K562 (cell line): ENCODE data around the gene ALDH3A2. TPM values are rescaled to one million over a fixed set of nuclear protein-coding genes. Genes with fewer than 3 reads are reported as not detected.

Experiments
- ATAC-seq: fragments of 200-7000 bp; cut with Tn5 transposase; 3 replicates; pipeline ENCODE4 v1.9.1; 2020; ENCODE audit warnings: moderate library complexity
- BruUV-seq: library from RNA; stranded (reverse); fragments of 400-500 nt; replicated peaks from 2 replicates; lab custom pipeline; 2021; lab: Mats Ljungman, UMichigan
- CTCF ChIA-PET: fragments of 300-600 bp; formaldehyde crosslinking; extraction: SDS; loops from one replicate; lab custom pipeline; 2021; ENCODE audit warnings: low intra/inter-chr PET ratio; lab: Yijun Ruan, JAX
- POLR2A ChIA-PET: fragments of 300-600, 350-650 bp; sonication (Branson Sonifier 250); formaldehyde crosslinking; extraction: SDS; loops from one replicate; lab custom pipeline; 2021; ENCODE audit warnings: antibody characterized with exemption, inconsistent platforms; lab: Yijun Ruan, JAX
- DNase-seq, 4 experiments: peaks; one replicate each; pipeline versions ENCODE4 v3.0.0 to v3.0.0-alpha.2; 2011 to 2018; ENCODE audit warnings: low spot score in 3 of 4, mixed read lengths in 3 of 4; ENCODE audit errors: extremely low read depth in 1 of 4
- FAIRE-seq: peaks from 2 replicates; lab custom pipeline; 2011; peaks lifted over from hg19 to GRCh38; lab: Jason Lieb, UNC
- H2AFZ ChIP-seq: 2 replicates; pipeline ENCODE4 v1.6.0; 2011; ENCODE audit warnings: low read depth, low read length, control low read depth, inconsistent platforms
- H3K27ac ChIP-seq: fragments of 200-600 bp; 3 replicates; pipeline ENCODE4 v1.8.0; 2011; ENCODE audit warnings: low read depth, mild to moderate bottlenecking, control low read depth, inconsistent platforms, low read length, moderate library complexity, mixed read lengths; ENCODE audit errors: extremely low read depth
- H3K27me3 ChIP-seq, 2 experiments: fragments of 300-600 bp in 1 of 2; 2 replicates in 1 of 2; 3 replicates in 1 of 2; pipeline versions ENCODE4 v1.6.0 to v1.8.0; 2011; ENCODE audit warnings: inconsistent platforms in 2 of 2, low read length in 2 of 2, mild to moderate bottlenecking in 1 of 2, mixed read lengths in 1 of 2, moderate library complexity in 1 of 2; ENCODE audit not compliant: control insufficient read depth in 2 of 2, insufficient read depth in 2 of 2
- H3K36me3 ChIP-seq: fragments of 300-600 bp; 3 replicates; pipeline ENCODE4 v1.8.0; 2011; ENCODE audit warnings: mild to moderate bottlenecking, low read length, inconsistent platforms; ENCODE audit not compliant: control insufficient read depth, insufficient read depth
- H3K4me1 ChIP-seq, 2 experiments: fragments of 200-600 bp in 1 of 2; replicated peaks in 1 of 2; 2 replicates in 1 of 2; 3 replicates in 1 of 2; pipeline versions ENCODE4 v1.5.1 to v1.8.0; 2011; ENCODE audit warnings: inconsistent platforms in 2 of 2, low read length in 2 of 2, mild to moderate bottlenecking in 1 of 2, mixed read lengths in 1 of 2, moderate library complexity in 1 of 2; ENCODE audit not compliant: control insufficient read depth in 2 of 2, insufficient read depth in 2 of 2
- H3K4me2 ChIP-seq: 2 replicates; pipeline ENCODE4 v1.6.1; 2011; ENCODE audit warnings: low read length, control low read depth, inconsistent platforms, mixed read lengths; ENCODE audit not compliant: insufficient read depth
- H3K4me3 ChIP-seq: fragments of 200-600 bp; sonication (generic), shearing (Covaris generic); 2 replicates; pipeline ENCODE4 v1.5.1; 2016; ENCODE audit warnings: control low read depth, inconsistent platforms
- H3K79me2 ChIP-seq: fragments of 200-600 bp; 3 replicates; pipeline ENCODE4 v1.8.0; 2011; ENCODE audit warnings: low read length, inconsistent platforms; ENCODE audit not compliant: control insufficient read depth, insufficient read depth
- H3K9ac ChIP-seq, 2 experiments: 2 replicates each; pipeline versions ENCODE4 v1.6.0 to v1.6.1; 2011; ENCODE audit warnings: low read depth in 2 of 2, low read length in 2 of 2, control low read depth in 1 of 2, inconsistent platforms in 1 of 2, mild to moderate bottlenecking in 1 of 2, mixed read lengths in 1 of 2; ENCODE audit not compliant: insufficient read depth in 1 of 2
- H3K9me1 ChIP-seq: one replicate; pipeline ENCODE4 v1.6.0; 2011; ENCODE audit warnings: inconsistent platforms, mild to moderate bottlenecking, low read length, moderate library complexity; ENCODE audit not compliant: control insufficient read depth, insufficient read depth
- H3K9me3 ChIP-seq: replicated peaks from 2 replicates; pipeline ENCODE4 v1.5.1; 2011; ENCODE audit warnings: low read depth, low read length, inconsistent platforms; ENCODE audit not compliant: control insufficient read depth, insufficient read depth
- H4K20me1 ChIP-seq: replicated peaks from 2 replicates; pipeline ENCODE4 v1.6.1; 2011; ENCODE audit warnings: low read length, inconsistent platforms, mixed read lengths; ENCODE audit not compliant: control insufficient read depth, insufficient read depth
- CEBPB ChIP-seq: fragments of 450-650 bp; IDR thresholded peaks from 2 replicates; pipeline ENCODE4 v1.6.1; 2016; ENCODE audit warnings: missing genetic modification characterization, missing compliant biosample characterization
- HSF4 ChIP-seq: fragments of 250-450 bp; sonication (Bioruptor Pico); IDR thresholded peaks from 2 replicates; pipeline ENCODE4 v2.1.2; 2022; ENCODE audit warnings: mild to moderate bottlenecking, moderate library complexity, borderline replicate concordance
- JUN ChIP-seq, 2 experiments: sonication (generic) in 1 of 2; formaldehyde crosslinking in 1 of 2; IDR thresholded peaks; 2 replicates each; pipeline versions ENCODE4 v1.6.1 to v1.8.0; 2012 to 2022; ENCODE audit warnings: borderline replicate concordance in 2 of 2, mild to moderate bottlenecking in 2 of 2, improper control_type of control experiment in 1 of 2, low read depth in 1 of 2, low read length in 1 of 2, missing genetic modification reagents in 1 of 2
- KLF13 ChIP-seq: fragments of 450-650 bp; IDR thresholded peaks from 2 replicates; pipeline ENCODE4 v1.6.1; 2016; ENCODE audit warnings: missing genetic modification characterization, low read depth, mild to moderate bottlenecking, missing compliant biosample characterization, moderate library complexity, borderline replicate concordance
- MLLT1 ChIP-seq, 2 experiments: fragments of 450-650 bp; IDR thresholded peaks; 2 replicates each; pipeline ENCODE4 v1.6.1; 2016
- NCOA1 ChIP-seq: fragments of 450-650 bp; IDR thresholded peaks from 2 replicates; pipeline ENCODE4 v1.6.1; 2016; ENCODE audit warnings: low read depth
- NFXL1 ChIP-seq: fragments of 450-650 bp; formaldehyde crosslinking; IDR thresholded peaks from 2 replicates; pipeline ENCODE4 v1.4.0; 2021; ENCODE audit warnings: mild to moderate bottlenecking
- NR4A1 ChIP-seq, 2 experiments: fragments of 250-450 bp in 1 of 2; fragments of 450-650 bp in 1 of 2; sonication (Bioruptor Pico) in 1 of 2; IDR thresholded peaks; 2 replicates each; pipeline versions ENCODE4 v1.4.0 to v1.6.1; 2016 to 2020; ENCODE audit warnings: mild to moderate bottlenecking in 2 of 2, missing compliant biosample characterization in 1 of 2, missing genetic modification characterization in 1 of 2, moderate library complexity in 1 of 2
- RBM14 ChIP-seq: fragments of 200-400 bp; formaldehyde crosslinking; IDR thresholded peaks from 2 replicates; pipeline ENCODE4 v1.6.1; 2018; ENCODE audit warnings: low read depth, mild to moderate bottlenecking, low read length, moderate library complexity, borderline replicate concordance; ENCODE audit not compliant: insufficient read depth
- SMARCB1 ChIP-seq: IDR thresholded peaks from 2 replicates; pipeline ENCODE4 v1.6.1; 2011; ENCODE audit warnings: improper control_type of control experiment, low read depth; ENCODE audit not compliant: insufficient read length
- TSC22D4 ChIP-seq: fragments of 450-650 bp; IDR thresholded peaks from 2 replicates; pipeline ENCODE4 v1.6.1; 2016; ENCODE audit warnings: missing genetic modification characterization, missing biosample characterization, control low read depth
- U2AF1 ChIP-seq: fragments of 200-400 bp; formaldehyde crosslinking; optimal IDR thresholded peaks from 2 replicates; pipeline ENCODE3; 2017; ENCODE audit warnings: mild to moderate bottlenecking, low read depth, low read length, moderate library complexity
- WGBS: fragments of 100-300 bp; shearing (Covaris generic); methylation state at CpG from one replicate; pipeline ENCODE4 v1.1.6; 2016; ENCODE audit warnings: low coverage, mixed read lengths; ENCODE audit not compliant: insufficient coverage; ENCODE audit errors: missing lambda C conversion rate; 5-methylcytosine and 5-hydroxymethylcytosine counted together
- in situ Hi-C: fragments of 300-500 bp; cut with MboI; formaldehyde crosslinking; loops from 4 replicates; pipeline ENCODE4 v1.15.0; 2018; ENCODE audit warnings: inconsistent platforms, mixed read lengths
- intact Hi-C: fragments of 100-400 bp; cut with micrococcal nuclease; formaldehyde crosslinking; loops from 2 replicates; pipeline ENCODE4 v1.14.2; 2022
- polyA plus RNA-seq, 8 experiments: library from polyadenylated mRNA; depleted of rRNA in 4 of 8; stranded (reverse) in 5 of 8; unstranded in 3 of 8; fragments of >200 nt; fragmentation: Nextera tagmentation in 2 of 8; fragmentation: Illumina TruSeq in 1 of 8; extraction: Ambion mirVana in 2 of 8; extraction: Trizol in 1 of 8; gene quantifications; 2 replicates each; pipeline versions ENCODE4 v1.2.1 to v1.2.3, GENCODE V29; 2011 to 2014; ENCODE audit warnings: inconsistent platforms in 1 of 8, missing spikeins in 1 of 8
- total RNA-seq, 7 experiments: library from RNA; depleted of rRNA in 6 of 7; stranded (reverse); fragments of >200 nt in 6 of 7; fragmentation: Illumina TruSeq in 2 of 7; extraction: Trizol in 2 of 7; gene quantifications; 2 replicates each; pipeline versions ENCODE4 v1.2.1 to v1.2.3, GENCODE V29; 2011 to 2021; ENCODE audit warnings: low replicate concordance in 1 of 7
- TF ChIP-seq, protein P1 (sequence below): fragments of 250-450 bp; sonication (Bioruptor Pico); IDR thresholded peaks from 2 replicates; pipeline ENCODE4 v1.5.0; 2020; ENCODE audit warnings: mild to moderate bottlenecking, borderline replicate concordance
- TF ChIP-seq, protein P2 (sequence below): sonication (generic); formaldehyde crosslinking; IDR thresholded peaks from 2 replicates; pipeline ENCODE4 v1.8.0; 2022; ENCODE audit warnings: mild to moderate bottlenecking, missing genetic modification reagents, borderline replicate concordance

ALDH3A2 gene
- total and polyA plus RNA-seq, 9 of the 15 experiments (the other 6 are each of a cell fraction or from before 2014, with no cell fraction given): 0.01 to 0.78 (median 0.12) TPM; not detected in 5

DNA sequence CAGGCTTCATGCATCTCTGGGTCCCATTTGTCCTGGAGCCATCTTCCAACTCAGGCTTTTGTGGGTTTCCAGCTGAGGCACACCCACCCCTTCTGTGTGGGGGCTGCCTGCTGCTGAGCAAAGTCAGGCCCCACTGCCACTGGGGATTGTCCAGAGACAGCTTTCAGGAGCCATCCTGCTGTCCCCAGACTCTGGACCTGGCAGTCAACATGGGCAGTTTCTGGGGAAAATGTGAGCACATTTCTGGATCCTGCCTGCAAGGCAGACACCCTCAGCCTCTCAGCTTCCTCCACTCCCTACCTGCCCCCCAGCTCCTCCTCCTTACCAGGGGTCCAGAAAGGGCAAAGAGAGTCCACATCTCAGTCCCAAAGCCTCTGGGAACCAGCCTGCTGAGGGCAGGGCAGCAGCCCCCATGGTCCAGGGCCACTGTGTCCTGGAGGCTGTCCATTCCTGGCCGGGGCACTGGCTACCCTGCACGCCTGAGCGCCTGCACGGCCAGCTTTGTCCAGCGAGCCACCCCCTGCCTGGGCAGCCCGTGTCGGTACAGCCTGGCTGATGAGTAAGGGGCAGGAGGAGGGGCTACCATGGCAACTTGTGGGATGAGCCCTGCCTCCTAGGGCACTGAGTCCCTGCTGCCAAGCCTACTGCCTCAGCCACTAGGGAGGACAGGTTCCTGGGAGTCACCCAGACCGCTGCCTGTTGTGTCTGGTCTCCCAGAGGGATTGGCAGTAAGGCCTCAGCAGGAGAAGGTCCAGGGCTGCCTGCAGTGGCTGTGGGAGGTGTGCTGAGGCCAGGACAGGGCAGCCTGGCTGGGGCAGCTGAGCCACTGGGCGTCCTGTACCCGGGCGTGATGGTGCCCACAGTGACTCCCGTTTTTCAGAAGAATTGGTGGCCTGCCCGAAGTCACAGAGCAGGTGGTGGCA is 67.8 kb downstream of the ALDH3A2 start, which contains the start of gene SLC47A2:
TSS of gene SLC47A2 (minus strand) at position 477 of the 923 bp plus-strand sequence. CDS start at position 448, 29 bp downstream.
- Histone ChIP-seq H2AFZ (no peak within 1 kb of the TSS), H3K27me3 (peaks cover 0 to 51% of the 10 kb centered on the region in 2 experiments; a peak in 2 of 5 replicates), H3K9ac (no peak within 1 kb of the TSS), H3K79me2 (no peaks in the 10 kb centered on the region), H4K20me1 (no peaks in the 10 kb centered on the region), H3K4me3 (no peak within 1 kb of the TSS), H3K9me3 (no peaks in the 10 kb centered on the region), H3K27ac (no peak within 1 kb of the TSS), H3K4me2 (no peak within 1 kb of the TSS), H3K4me1 (peaks cover 0 to 6% of the 10 kb centered on the region in 2 experiments; a peak in 2 of 5 replicates), H3K36me3 (no peaks in the 10 kb centered on the region), H3K9me1 (no peaks in the 10 kb centered on the region)
- POLR2A ChIA-PET: no interaction called here
- ATAC-seq (no peak), DNase-seq (no peak), FAIRE-seq (no peak)
- in situ Hi-C loops (no loop called here), intact Hi-C loops (no loop called here)
- WGBS: no CpG with 5 or more reads among the region's 13 CpGs
- CTCF ChIA-PET: no interaction called here
- no TSS peak for BruUV-seq
- TF ChIP-seq, protein P1, sequence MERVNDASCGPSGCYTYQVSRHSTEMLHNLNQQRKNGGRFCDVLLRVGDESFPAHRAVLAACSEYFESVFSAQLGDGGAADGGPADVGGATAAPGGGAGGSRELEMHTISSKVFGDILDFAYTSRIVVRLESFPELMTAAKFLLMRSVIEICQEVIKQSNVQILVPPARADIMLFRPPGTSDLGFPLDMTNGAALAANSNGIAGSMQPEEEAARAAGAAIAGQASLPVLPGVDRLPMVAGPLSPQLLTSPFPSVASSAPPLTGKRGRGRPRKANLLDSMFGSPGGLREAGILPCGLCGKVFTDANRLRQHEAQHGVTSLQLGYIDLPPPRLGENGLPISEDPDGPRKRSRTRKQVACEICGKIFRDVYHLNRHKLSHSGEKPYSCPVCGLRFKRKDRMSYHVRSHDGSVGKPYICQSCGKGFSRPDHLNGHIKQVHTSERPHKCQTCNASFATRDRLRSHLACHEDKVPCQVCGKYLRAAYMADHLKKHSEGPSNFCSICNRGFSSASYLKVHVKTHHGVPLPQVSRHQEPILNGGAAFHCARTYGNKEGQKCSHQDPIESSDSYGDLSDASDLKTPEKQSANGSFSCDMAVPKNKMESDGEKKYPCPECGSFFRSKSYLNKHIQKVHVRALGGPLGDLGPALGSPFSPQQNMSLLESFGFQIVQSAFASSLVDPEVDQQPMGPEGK: no peak
- no peak for TF ChIP-seq NCOA1
- no peak for TF ChIP-seq TSC22D4 (tag)
- no peak for TF ChIP-seq HSF4 (CRISPR knock-in tag)
- TF ChIP-seq U2AF1: no peak
- no peak for TF ChIP-seq RBM14
- TF ChIP-seq JUN (IDR thresholded peaks at IDR 0.05; ENCODE audit: borderline replicate concordance, low read depth, low read length): no peak
- TF ChIP-seq JUN (CRISPR knock-in tag; IDR thresholded peaks at IDR 0.05; ENCODE audit: borderline replicate concordance): no peak
- no peak for TF ChIP-seq NFXL1 (CRISPR knock-in tag)
- no peak for TF ChIP-seq CEBPB (tag)
- no peak for TF ChIP-seq MLLT1 (IDR thresholded peaks at IDR 0.05)
- no peak for TF ChIP-seq KLF13 (tag)
- TF ChIP-seq, protein P2, sequence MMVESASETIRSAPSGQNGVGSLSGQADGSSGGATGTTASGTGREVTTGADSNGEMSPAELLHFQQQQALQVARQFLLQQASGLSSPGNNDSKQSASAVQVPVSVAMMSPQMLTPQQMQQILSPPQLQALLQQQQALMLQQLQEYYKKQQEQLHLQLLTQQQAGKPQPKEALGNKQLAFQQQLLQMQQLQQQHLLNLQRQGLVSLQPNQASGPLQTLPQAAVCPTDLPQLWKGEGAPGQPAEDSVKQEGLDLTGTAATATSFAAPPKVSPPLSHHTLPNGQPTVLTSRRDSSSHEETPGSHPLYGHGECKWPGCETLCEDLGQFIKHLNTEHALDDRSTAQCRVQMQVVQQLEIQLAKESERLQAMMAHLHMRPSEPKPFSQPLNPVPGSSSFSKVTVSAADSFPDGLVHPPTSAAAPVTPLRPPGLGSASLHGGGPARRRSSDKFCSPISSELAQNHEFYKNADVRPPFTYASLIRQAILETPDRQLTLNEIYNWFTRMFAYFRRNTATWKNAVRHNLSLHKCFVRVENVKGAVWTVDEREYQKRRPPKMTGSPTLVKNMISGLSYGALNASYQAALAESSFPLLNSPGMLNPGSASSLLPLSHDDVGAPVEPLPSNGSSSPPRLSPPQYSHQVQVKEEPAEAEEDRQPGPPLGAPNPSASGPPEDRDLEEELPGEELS: no peak
- TF ChIP-seq SMARCB1: no peak
- no peak for TF ChIP-seq NR4A1 (CRISPR knock-in tag; IDR thresholded peaks at IDR 0.05)
- TF ChIP-seq NR4A1 (tag; IDR thresholded peaks at IDR 0.05): no peak
